Measurements from ENCODE around the gene SLX9. TPM values are rescaled to one million over a fixed set of nuclear protein-coding genes. Genes with fewer than 3 reads are reported as not detected.
A peak's percentile ranks its signal among the peaks of the same experiment; 100 is the strongest.

SLX9 gene
- total RNA-seq, 4 donors from 2014 or later: 8.6 to 24.3 (median 10.5) TPM; not detected in 1

- DNase-seq: no peak
- Histone ChIP-seq H3K9me3 (no peaks in the 10 kb centered on the region), H3K27me3 (no peaks in the 10 kb centered on the region), H3K4me1 (peaks cover 0 to 9% of the 10 kb centered on the region in 2 donors), H3K4me3 (no peak overlapping the region), H3K27ac (no peak overlapping the region), H3K36me3 (no peaks in the 10 kb centered on the region)
- TF ChIP-seq CTCF (IDR thresholded peaks at IDR 0.05) (no peak), POLR2A (IDR thresholded peaks at IDR 0.05) (no peak)
- intact Hi-C loops (cut with DNase I; ENCODE audit: low total_unique reads): no loop called here
Observed at GRCh38 chr21:44990921-44991320, 51.1 kb downstream of the SLX9 start.

GRCh38 chr21:44991538-44992483 is 52.0 kb downstream of the SLX9 start:
- H3K27ac ChIP-seq: peak overlapping the region in 1 of 2 donors; percentile 5

GRCh38 chr21:44992608-44993031 is 52.8 kb downstream of the SLX9 start:
- Histone ChIP-seq H3K4me1 (peaks cover 0 to 9% of the 10 kb centered on the region in 2 donors), H3K27me3 (no peaks in the 10 kb centered on the region), H3K27ac (no peak overlapping the region), H3K4me3 (no peak overlapping the region), H3K9me3 (no peaks in the 10 kb centered on the region), H3K36me3 (no peaks in the 10 kb centered on the region)
- no peak for DNase-seq
- TF ChIP-seq CTCF (IDR thresholded peaks at IDR 0.05): no peak
- no peak for TF ChIP-seq POLR2A (IDR thresholded peaks at IDR 0.05)
- intact Hi-C loops (cut with DNase I; ENCODE audit: low total_unique reads): no loop called here

More at GRCh38 chr21:44991538-44992483, 52.0 kb downstream of the SLX9 start:
- H3K36me3 ChIP-seq: no peaks in the 10 kb centered on the region
- TF ChIP-seq CTCF (IDR thresholded peaks at IDR 0.05): no peak
- TF ChIP-seq POLR2A (IDR thresholded peaks at IDR 0.05): no peak
- peaks cover 0 to 9% of the 10 kb centered on the region in 2 donors for H3K4me1 ChIP-seq
- DNase-seq: no peak
- H3K4me3 ChIP-seq: no peak overlapping the region
- H3K9me3 ChIP-seq: no peaks in the 10 kb centered on the region
- no peaks in the 10 kb centered on the region for H3K27me3 ChIP-seq
- intact Hi-C loops (cut with DNase I; ENCODE audit: low total_unique reads): no loop called here

- H3K27me3 ChIP-seq: no peaks in the 10 kb centered on the region
- TF ChIP-seq POLR2A (IDR thresholded peaks at IDR 0.05) (no peak), CTCF (IDR thresholded peaks at IDR 0.05) (no peak)
- intact Hi-C loops (cut with DNase I; ENCODE audit: low total_unique reads): no loop called here
- no peak overlapping the region for H3K4me3 ChIP-seq
- no peak for DNase-seq
- H3K4me1 ChIP-seq: peaks cover 0 to 9% of the 10 kb centered on the region in 2 donors
- H3K27ac ChIP-seq: peak overlapping the region in 1 of 2 donors; percentile 51
- H3K36me3 ChIP-seq: no peaks in the 10 kb centered on the region
- H3K9me3 ChIP-seq: no peaks in the 10 kb centered on the region
Observed at GRCh38 chr21:44993321-44994046, 53.7 kb downstream of the SLX9 start.

Measured in uterus (tissue), 4 donors.